Tibial artery (tissue), 4 donors: ENCODE measurements around the gene AUNIP.

Source experiments
- DNase-seq, 2 donors: peaks; one replicate each; pipeline ENCODE4 v3.0.0-alpha.2; 2019
- H3K27ac ChIP-seq, 2 donors: fragments of 200-600 bp; sonication (generic) in 1 of 2; 1 replicate in 1 of 2; 2 replicates in 1 of 2; pipeline ENCODE4 v1.5.1; 2018 to 2019; ENCODE audit warnings: mild to moderate bottlenecking in 1 of 2
- H3K27me3 ChIP-seq, 2 donors: fragments of 200-600 bp; sonication (generic) in 1 of 2; one replicate each; pipeline versions ENCODE4 v1.5.1 to v1.6.0; 2016 to 2019
- H3K36me3 ChIP-seq, 3 donors: fragments of 200-600 bp; sonication (generic) in 2 of 3; one replicate each; pipeline ENCODE4 v1.5.1; 2016 to 2019; ENCODE audit warnings: mild to moderate bottlenecking in 2 of 3
- H3K4me1 ChIP-seq, 4 donors: fragments of 200-600 bp; sonication (generic) in 2 of 4; 1 replicate in 3 of 4; 2 replicates in 1 of 4; pipeline ENCODE4 v1.5.1; 2016 to 2019
- H3K4me3 ChIP-seq, 2 donors: fragments of 200-600 bp; sonication (generic) in 1 of 2; 1 replicate in 1 of 2; 2 replicates in 1 of 2; pipeline ENCODE4 v1.5.1; 2018 to 2019; ENCODE audit warnings: mild to moderate bottlenecking in 2 of 2
- H3K9me3 ChIP-seq, 3 donors: fragments of 200-600 bp; sonication (generic) in 1 of 3; one replicate each; pipeline ENCODE4 v1.5.1; 2016 to 2019
- CTCF ChIP-seq, 2 experiments: fragments of 200-600 bp in 1 of 2; fragments of 450-650 bp in 1 of 2; IDR thresholded peaks; one replicate each; pipeline ENCODE4 v1.5.1; 2017 to 2019; ENCODE audit warnings: antibody characterized with exemption in 2 of 2, mild to moderate bottlenecking in 1 of 2, moderate library complexity in 1 of 2
- intact Hi-C: fragments of 100-400 bp; cut with DNase I; formaldehyde crosslinking; loops from one replicate; pipeline ENCODE4 v1.15.0; 2023; ENCODE audit warnings: low total_unique reads

Gene AUNIP

GRCh38 chr1:25885602-25886001, 26.3 kb upstream of the AUNIP start:
- Histone ChIP-seq H3K9me3 (no peaks in the 10 kb centered on the region), H3K4me1 (no peaks in the 10 kb centered on the region), H3K36me3 (no peaks in the 10 kb centered on the region), H3K27me3 (no peaks in the 10 kb centered on the region), H3K27ac (no peak overlapping the region), H3K4me3 (no peak overlapping the region)
- no peak for DNase-seq
- no peak for TF ChIP-seq CTCF (IDR thresholded peaks at IDR 0.05)
- intact Hi-C loops = no loop called here

DNA sequence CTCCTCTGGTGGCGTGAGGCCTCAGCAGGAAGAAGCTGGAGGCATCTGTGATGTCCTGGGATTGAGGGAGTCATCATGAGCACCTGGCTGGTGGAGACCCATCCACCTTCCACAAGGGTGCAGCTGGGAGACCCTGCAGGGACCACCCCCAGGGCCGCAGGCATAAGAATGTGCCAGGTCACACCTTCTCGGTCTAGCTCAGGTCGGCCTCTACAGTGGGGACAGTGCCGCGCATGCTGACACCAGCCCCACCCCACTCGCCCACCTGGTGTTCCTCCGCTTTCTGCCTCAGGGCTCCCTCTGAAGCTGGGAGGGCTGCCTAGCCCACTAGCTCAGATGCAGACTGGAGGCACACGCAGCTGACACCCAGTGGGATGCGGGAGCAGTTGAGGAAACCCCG, 22.0 kb upstream of the AUNIP start:
- DNase-seq = no peak
- TF ChIP-seq CTCF (IDR thresholded peaks at IDR 0.05) = no peak
- H3K27ac ChIP-seq = no peak overlapping the region

GRCh38 chr1:25880518-25880917, 21.3 kb upstream of the AUNIP start:
- no peaks in the 10 kb centered on the region for H3K36me3 ChIP-seq
- DNase-seq = no peak
- no peaks in the 10 kb centered on the region for H3K27me3 ChIP-seq
- no peaks in the 10 kb centered on the region for H3K9me3 ChIP-seq
- TF ChIP-seq CTCF (IDR thresholded peaks at IDR 0.05) = no peak
- H3K4me3 ChIP-seq = no peak overlapping the region
- intact Hi-C loops = no loop called here
- H3K27ac ChIP-seq = no peak overlapping the region
- peaks cover 0 to 10% (median 5%) of the 10 kb centered on the region in 4 donors for H3K4me1 ChIP-seq

More for the DNA sequence above, 22.0 kb upstream of the AUNIP start:
- Histone ChIP-seq H3K9me3 (no peaks in the 10 kb centered on the region), H3K27me3 (no peaks in the 10 kb centered on the region), H3K4me3 (no peak overlapping the region), H3K36me3 (no peaks in the 10 kb centered on the region), H3K4me1 (peaks cover 0 to 2% (median under 1%) of the 10 kb centered on the region in 4 donors)
- intact Hi-C loops = no loop called here

GRCh38 chr1:25879675-25880074, 20.4 kb upstream of the AUNIP start:
- no peak overlapping the region for H3K27ac ChIP-seq
- no peaks in the 10 kb centered on the region for H3K9me3 ChIP-seq
- H3K4me3 ChIP-seq = no peak overlapping the region
- no peaks in the 10 kb centered on the region for H3K36me3 ChIP-seq
- intact Hi-C loops = no loop called here
- no peak for TF ChIP-seq CTCF (IDR thresholded peaks at IDR 0.05)
- H3K4me1 ChIP-seq = peaks cover 0 to 15% (median 9%) of the 10 kb centered on the region in 4 donors
- no peaks in the 10 kb centered on the region for H3K27me3 ChIP-seq
- no peak for DNase-seq

DNA sequence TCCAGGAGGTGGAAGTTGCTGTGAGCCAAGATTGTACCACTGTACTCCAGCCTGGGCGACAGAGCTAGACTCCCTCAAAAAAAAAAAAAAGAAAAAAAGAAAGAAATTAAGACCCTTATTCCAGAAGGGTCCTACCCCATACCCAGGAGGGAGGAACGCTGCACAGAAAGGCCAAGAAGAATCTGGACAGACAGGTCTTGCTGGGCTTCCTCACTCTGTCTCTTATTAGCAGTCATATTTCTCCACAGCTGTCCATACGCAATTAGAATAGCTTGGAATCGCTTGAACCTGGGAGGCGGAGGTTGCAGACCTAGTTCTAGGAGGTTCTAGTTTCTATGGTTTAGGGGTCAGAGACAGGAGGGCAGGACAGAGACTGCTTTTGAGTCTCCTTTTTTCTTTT, 19.4 kb upstream of the AUNIP start:
- no peak for DNase-seq
- Histone ChIP-seq H3K4me3 (no peak overlapping the region), H3K4me1 (peaks cover 0 to 21% (median 14%) of the 10 kb centered on the region in 4 donors), H3K9me3 (no peaks in the 10 kb centered on the region), H3K27ac (no peak overlapping the region), H3K36me3 (no peaks in the 10 kb centered on the region), H3K27me3 (no peaks in the 10 kb centered on the region)
- intact Hi-C loops = no loop called here
- no peak for TF ChIP-seq CTCF (IDR thresholded peaks at IDR 0.05)

GRCh38 chr1:25877155-25877554, 17.9 kb upstream of the AUNIP start:
- no peak for DNase-seq
- no peak for TF ChIP-seq CTCF (IDR thresholded peaks at IDR 0.05)
- Histone ChIP-seq H3K4me1 (peaks cover 0 to 26% (median 17%) of the 10 kb centered on the region in 4 donors), H3K36me3 (no peaks in the 10 kb centered on the region), H3K27ac (no peak overlapping the region), H3K4me3 (no peak overlapping the region), H3K27me3 (no peaks in the 10 kb centered on the region), H3K9me3 (no peaks in the 10 kb centered on the region)
- intact Hi-C loops = no loop called here
